Activated CD4-positive, alpha-beta memory T cell treated with anti-CD3 and anti-CD28 coated beads for 36 hours (primary cell): Measurements from ENCODE around the gene FGF1. TPM values are rescaled to one million over a fixed set of nuclear protein-coding genes. Genes with fewer than 3 reads are reported as not detected.

Experiments used
- CTCF ChIA-PET: fragments of 350-600 bp; sonication (Branson Sonifier 250); formaldehyde crosslinking; loops from one replicate; lab custom pipeline; 2021; ENCODE audit warnings: antibody characterized with exemption, inconsistent platforms; lab: Charles Lee
- POLR2A ChIA-PET: fragments of 350-600 bp; sonication (Branson Sonifier 250); formaldehyde crosslinking; loops from one replicate; lab custom pipeline; 2021; ENCODE audit warnings: antibody characterized with exemption; lab: Charles Lee
- DNase-seq: peaks from one replicate; pipeline ENCODE4 v3.0.0-alpha.2; 2020
- H3K27ac Mint-ChIP-seq: one replicate; pipeline ENCODE4 v1.8.0; 2021; ENCODE audit warnings: mixed read lengths
- H3K27me3 Mint-ChIP-seq: one replicate; pipeline ENCODE4 v1.8.0; 2021; ENCODE audit warnings: mixed read lengths
- H3K36me3 Mint-ChIP-seq: one replicate; pipeline ENCODE4 v1.8.0; 2021; ENCODE audit warnings: mixed read lengths
- H3K4me1 Mint-ChIP-seq: one replicate; pipeline ENCODE4 v1.8.0; 2021; ENCODE audit warnings: low read depth, mixed read lengths
- H3K4me3 Mint-ChIP-seq: one replicate; pipeline ENCODE4 v1.8.0; 2021; ENCODE audit warnings: mild to moderate bottlenecking, mixed read lengths
- H3K9me3 Mint-ChIP-seq: one replicate; pipeline ENCODE4 v1.8.0; 2021; ENCODE audit warnings: mixed read lengths
- intact Hi-C: fragments of 100-400 bp; cut with micrococcal nuclease; formaldehyde crosslinking; loops from one replicate; pipeline ENCODE4 v1.15.1; 2023
- total RNA-seq, 2 experiments: library from RNA; stranded (reverse); gene quantifications; one replicate each; pipeline ENCODE4 v1.2.3, GENCODE V29; 2021

FGF1 gene
- total RNA-seq, 2 experiments from 2014 or later: not detected

GRCh38 chr5:142716963-142717362 is 31.1 kb upstream of the FGF1 start:
- DNase-seq: peak; percentile 57
- Mint-ChIP-seq H3K27me3 (peaks cover 2% of the 10 kb centered on the region), H3K4me3 (no peak overlapping the region), H3K36me3 (no peaks in the 10 kb centered on the region), H3K9me3 (peaks cover 3% of the 10 kb centered on the region), H3K4me1 (peaks cover 7% of the 10 kb centered on the region), H3K27ac (no peak overlapping the region)
- ChIA-PET CTCF (interaction anchor here (0.6 to 10.5 kb wide), 15 partner anchors 16 to 604 kb away, joined by 3 to 246 read pairs (median 4); partner anchors contain the start of genes ARHGAP26 and FGF1), POLR2A (no interaction called here)
- intact Hi-C loops: loop anchor here (1.0 kb wide), 2 partner anchors 150 to 171 kb away; no protein-coding TSS in a partner anchor

GRCh38 chr5:142715291-142715690 is 29.4 kb upstream of the FGF1 start:
- ChIA-PET POLR2A (no interaction called here), CTCF (interaction anchor here (1.0 to 10.5 kb wide), 7 partner anchors 8 to 173 kb away, joined by 4 to 246 read pairs (median 41); partner anchors contain the start of gene ARHGAP26)
- Mint-ChIP-seq H3K4me1 (peaks cover 7% of the 10 kb centered on the region), H3K4me3 (no peak overlapping the region), H3K36me3 (no peaks in the 10 kb centered on the region), H3K27me3 (peaks cover 2% of the 10 kb centered on the region), H3K9me3 (peaks cover 12% of the 10 kb centered on the region), H3K27ac (no peak overlapping the region)
- intact Hi-C loops: no loop called here
- no peak for DNase-seq

GRCh38 chr5:142713121-142713706 is 27.3 kb upstream of the FGF1 start:
- peaks cover 7% of the 10 kb centered on the region for H3K4me1 Mint-ChIP-seq
- intact Hi-C loops: loop anchor here (1.0 to 5.0 kb wide), 3 partner anchors 101 to 175 kb away; no protein-coding TSS in a partner anchor
- peak overlapping the region; percentile 67 for H3K4me3 Mint-ChIP-seq
- H3K36me3 Mint-ChIP-seq: no peaks in the 10 kb centered on the region
- ChIA-PET POLR2A (no interaction called here), CTCF (interaction anchor here (0.6 to 10.5 kb wide), 87 partner anchors 10 to 1490 kb away, joined by 3 to 246 read pairs (median 4); partner anchors contain the start of genes ARHGAP26 and FGF1)
- H3K9me3 Mint-ChIP-seq: peaks cover 12% of the 10 kb centered on the region
- peak; percentile 89 for DNase-seq
- peaks cover 2% of the 10 kb centered on the region for H3K27me3 Mint-ChIP-seq
- H3K27ac Mint-ChIP-seq: no peak overlapping the region

GRCh38 chr5:142703153-142703552 is 17.3 kb upstream of the FGF1 start:
- H3K4me3 Mint-ChIP-seq: no peak overlapping the region
- ChIA-PET POLR2A (no interaction called here), CTCF (interaction anchor here (0.9 to 8.1 kb wide), 6 partner anchors 10 to 185 kb away, joined by 3 to 104 read pairs (median 20); no protein-coding TSS in a partner anchor)
- DNase-seq: no peak
- intact Hi-C loops: no loop called here
- no peaks in the 10 kb centered on the region for H3K36me3 Mint-ChIP-seq
- H3K4me1 Mint-ChIP-seq: no peaks in the 10 kb centered on the region
- peaks cover 7% of the 10 kb centered on the region for H3K27me3 Mint-ChIP-seq
- H3K27ac Mint-ChIP-seq: no peak overlapping the region
- no peaks in the 10 kb centered on the region for H3K9me3 Mint-ChIP-seq

- Mint-ChIP-seq H3K27ac (no peak overlapping the region), H3K4me3 (no peak overlapping the region), H3K9me3 (no peaks in the 10 kb centered on the region), H3K4me1 (no peaks in the 10 kb centered on the region), H3K27me3 (peaks cover 6% of the 10 kb centered on the region), H3K36me3 (no peaks in the 10 kb centered on the region)
- intact Hi-C loops: no loop called here
- DNase-seq: no peak
- CTCF ChIA-PET: interaction anchor here (0.8 to 8.1 kb wide), 8 partner anchors 10 to 186 kb away, joined by 3 to 104 read pairs (median 8); no protein-coding TSS in a partner anchor
- POLR2A ChIA-PET: no interaction called here
Observed at GRCh38 chr5:142701673-142702311, 15.9 kb upstream of the FGF1 start.

GRCh38 chr5:142700566-142700965 is 14.7 kb upstream of the FGF1 start:
- POLR2A ChIA-PET: no interaction called here
- intact Hi-C loops: no loop called here
- H3K36me3 Mint-ChIP-seq: no peaks in the 10 kb centered on the region
- CTCF ChIA-PET: interaction anchor here (0.9 to 8.1 kb wide), 6 partner anchors 12 to 188 kb away, joined by 4 to 104 read pairs (median 22); no protein-coding TSS in a partner anchor
- peaks cover 6% of the 10 kb centered on the region for H3K27me3 Mint-ChIP-seq
- no peak for DNase-seq
- no peak overlapping the region for H3K4me3 Mint-ChIP-seq
- no peak overlapping the region for H3K27ac Mint-ChIP-seq
- H3K9me3 Mint-ChIP-seq: no peaks in the 10 kb centered on the region
- H3K4me1 Mint-ChIP-seq: no peaks in the 10 kb centered on the region

- H3K36me3 Mint-ChIP-seq: no peaks in the 10 kb centered on the region
- no peak overlapping the region for H3K4me3 Mint-ChIP-seq
- ChIA-PET POLR2A (interaction anchor here (1.2 kb wide), 1 partner anchor 14 kb away, joined by 5 read pairs; the partner anchor contains the start of gene FGF1), CTCF (interaction anchor here (0.6 to 8.1 kb wide), 39 partner anchors 9 to 1008 kb away, joined by 3 to 104 read pairs (median 4); no protein-coding TSS in a partner anchor)
- peak; percentile 86 for DNase-seq
- no peaks in the 10 kb centered on the region for H3K4me1 Mint-ChIP-seq
- H3K27ac Mint-ChIP-seq: no peak overlapping the region
- H3K27me3 Mint-ChIP-seq: peaks cover 6% of the 10 kb centered on the region
- intact Hi-C loops: loop anchor here (1.0 to 2.0 kb wide), 3 partner anchors 44 to 548 kb away; no protein-coding TSS in a partner anchor
- no peaks in the 10 kb centered on the region for H3K9me3 Mint-ChIP-seq
Observed at GRCh38 chr5:142699184-142699720, 13.4 kb upstream of the FGF1 start.

- Mint-ChIP-seq H3K9me3 (no peaks in the 10 kb centered on the region), H3K4me1 (no peaks in the 10 kb centered on the region), H3K4me3 (no peak overlapping the region), H3K36me3 (no peaks in the 10 kb centered on the region), H3K27ac (no peak overlapping the region), H3K27me3 (peaks cover 5% of the 10 kb centered on the region)
- intact Hi-C loops: loop anchor here (1.0 to 2.0 kb wide), 3 partner anchors 43 to 548 kb away; no protein-coding TSS in a partner anchor
- POLR2A ChIA-PET: interaction anchor here (1.2 kb wide), 1 partner anchor 13 kb away, joined by 5 read pairs; the partner anchor contains the start of gene FGF1
- CTCF ChIA-PET: interaction anchor here (0.6 to 8.1 kb wide), 45 partner anchors 8 to 1007 kb away, joined by 3 to 104 read pairs (median 4); no protein-coding TSS in a partner anchor
- DNase-seq: no peak
Observed at GRCh38 chr5:142698447-142699183, 12.7 kb upstream of the FGF1 start.

GRCh38 chr5:142697356-142698255 is 11.7 kb upstream of the FGF1 start:
- Mint-ChIP-seq H3K27ac (no peak overlapping the region), H3K4me3 (no peak overlapping the region), H3K27me3 (peaks cover 5% of the 10 kb centered on the region), H3K36me3 (no peaks in the 10 kb centered on the region), H3K4me1 (no peaks in the 10 kb centered on the region), H3K9me3 (no peaks in the 10 kb centered on the region)
- CTCF ChIA-PET: interaction anchor here (0.8 to 8.1 kb wide), 17 partner anchors 10 to 554 kb away, joined by 3 to 104 read pairs (median 7); no protein-coding TSS in a partner anchor
- DNase-seq: peak; percentile 24
- POLR2A ChIA-PET: interaction anchor here (0.6 kb wide), 1 partner anchor 698 kb away, joined by 3 read pairs; no protein-coding TSS in a partner anchor
- intact Hi-C loops: loop anchor here (2.0 kb wide), 1 partner anchor 547 kb away; no protein-coding TSS in a partner anchor

- ChIA-PET POLR2A (no interaction called here), CTCF (interaction anchor here (0.8 to 8.1 kb wide), 5 partner anchors 17 to 192 kb away, joined by 3 to 104 read pairs (median 6); no protein-coding TSS in a partner anchor)
- no peak overlapping the region for H3K4me3 Mint-ChIP-seq
- intact Hi-C loops: no loop called here
- H3K9me3 Mint-ChIP-seq: no peaks in the 10 kb centered on the region
- no peak overlapping the region for H3K27ac Mint-ChIP-seq
- no peaks in the 10 kb centered on the region for H3K36me3 Mint-ChIP-seq
- DNase-seq: no peak
- H3K27me3 Mint-ChIP-seq: peaks cover 5% of the 10 kb centered on the region
- no peaks in the 10 kb centered on the region for H3K4me1 Mint-ChIP-seq
Observed at GRCh38 chr5:142696379-142696778, 10.5 kb upstream of the FGF1 start.
